ENCODE results near the gene OMP. TPM values are rescaled to one million over a fixed set of nuclear protein-coding genes. Genes with fewer than 3 reads are reported as not detected.
A peak's percentile ranks its signal among the peaks of the same experiment; 100 is the strongest.

Gene OMP
- total and polyA plus RNA-seq, 2 of the 4 experiments (the other 2 are of a cell fraction): 0.27 TPM; not detected in 1

DNA sequence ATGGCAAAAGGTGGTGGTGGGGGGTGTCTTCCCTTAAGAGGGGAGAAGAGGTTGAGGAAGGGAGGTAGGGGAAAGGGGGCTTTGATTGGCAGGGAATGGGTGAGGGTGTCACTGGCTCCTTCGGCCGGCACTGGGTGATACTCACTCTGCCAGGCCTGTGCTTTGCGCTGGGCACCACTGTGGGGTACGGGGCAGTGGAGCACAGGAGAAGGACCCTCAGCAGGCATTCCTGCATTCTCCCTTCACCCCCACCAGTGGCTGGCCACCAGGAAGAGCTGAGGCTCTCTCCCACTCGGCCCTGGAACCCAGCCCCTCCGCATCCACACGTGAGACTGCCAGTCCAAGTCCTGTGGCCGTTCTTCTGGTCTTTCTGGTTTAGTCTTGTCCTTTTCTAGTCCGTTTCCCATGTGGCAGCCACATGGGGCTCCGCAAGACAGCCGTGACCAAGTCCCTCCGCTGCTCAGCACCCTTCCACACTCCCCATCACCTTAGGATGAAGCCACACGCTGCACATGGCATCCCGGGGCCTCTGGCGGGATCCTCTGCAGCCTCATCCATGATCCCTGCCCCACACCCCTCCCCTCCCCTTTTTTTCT, 27.9 kb upstream of the OMP start:
- H3K4me3 ChIP-seq (ENCODE audit: insufficient read depth, low read depth, low read length): no peak overlapping the region
- H4K91ac ChIP-seq (ENCODE audit: insufficient read depth, low read depth, low read length): 0 out of 2 replicates have a peak overlapping the region, but pooled peaks have one; percentile 74
- peaks cover 11% of the 10 kb centered on the region for H4K20me1 ChIP-seq (ENCODE audit: insufficient read depth, low read length)
- TF ChIP-seq, protein P1, sequence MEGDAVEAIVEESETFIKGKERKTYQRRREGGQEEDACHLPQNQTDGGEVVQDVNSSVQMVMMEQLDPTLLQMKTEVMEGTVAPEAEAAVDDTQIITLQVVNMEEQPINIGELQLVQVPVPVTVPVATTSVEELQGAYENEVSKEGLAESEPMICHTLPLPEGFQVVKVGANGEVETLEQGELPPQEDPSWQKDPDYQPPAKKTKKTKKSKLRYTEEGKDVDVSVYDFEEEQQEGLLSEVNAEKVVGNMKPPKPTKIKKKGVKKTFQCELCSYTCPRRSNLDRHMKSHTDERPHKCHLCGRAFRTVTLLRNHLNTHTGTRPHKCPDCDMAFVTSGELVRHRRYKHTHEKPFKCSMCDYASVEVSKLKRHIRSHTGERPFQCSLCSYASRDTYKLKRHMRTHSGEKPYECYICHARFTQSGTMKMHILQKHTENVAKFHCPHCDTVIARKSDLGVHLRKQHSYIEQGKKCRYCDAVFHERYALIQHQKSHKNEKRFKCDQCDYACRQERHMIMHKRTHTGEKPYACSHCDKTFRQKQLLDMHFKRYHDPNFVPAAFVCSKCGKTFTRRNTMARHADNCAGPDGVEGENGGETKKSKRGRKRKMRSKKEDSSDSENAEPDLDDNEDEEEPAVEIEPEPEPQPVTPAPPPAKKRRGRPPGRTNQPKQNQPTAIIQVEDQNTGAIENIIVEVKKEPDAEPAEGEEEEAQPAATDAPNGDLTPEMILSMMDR (conservative IDR thresholded peaks at IDR 0.05; ENCODE audit: low read depth, low read length): no peak
- 80% methylated on average over 1 of the region's 15 CpGs; no CpG with 5 or more reads in 1 of the 2 experiments for WGBS, 2 experiments (ENCODE audit: extremely low coverage in 2 of 2, insufficient read length in 1 of 2)
- no peak overlapping the region; the same call in 1 of the 2 replicates for H4K5ac ChIP-seq (ENCODE audit: low read depth, low read length)
- POLR2A ChIA-PET (ENCODE audit: unreplicated experiment): no interaction called here
- CTCF ChIA-PET: interaction anchor here (0.6 kb wide), 1 partner anchor 154 kb away, joined by 3 read pairs; no protein-coding TSS in a partner anchor
- peak overlapping the region; percentile 94 for H3K27ac ChIP-seq (ENCODE audit: insufficient read depth, low read length)
- peak overlapping the region; percentile 5 for H2AK9ac ChIP-seq (replicated peaks; ENCODE audit: low read depth, low read length, poor library complexity)
- H3K18ac ChIP-seq (ENCODE audit: low read depth, low read length): no peak overlapping the region; the same call in 1 of the 2 replicates
- H2BK15ac ChIP-seq (ENCODE audit: low read depth, low read length): 0 out of 3 replicates have a peak overlapping the region, but pooled peaks have one; percentile 73
- H2BK120ac ChIP-seq (ENCODE audit: low read depth, low read length): peak overlapping the region; percentile 87; the same call in 1 of the 2 replicates
- H3K4me1 ChIP-seq (ENCODE audit: control insufficient read depth, insufficient read depth, low read length): peaks cover 30% of the 10 kb centered on the region
- no peaks in the 10 kb centered on the region for H3K27me3 ChIP-seq (ENCODE audit: control insufficient read depth, insufficient read depth, low read length)
- H2AK5ac ChIP-seq (ENCODE audit: low read depth, low read length): peak overlapping the region; percentile 81
- H4K8ac ChIP-seq (ENCODE audit: low read depth in 2 of 2, low read length in 2 of 2): peak overlapping the region in 1 of 2 experiments; percentile 90; a peak in 1 of 4 replicates
- H2BK20ac ChIP-seq (ENCODE audit: low read depth, low read length): no peak overlapping the region; the same call in 1 of the 2 replicates
- H2BK5ac ChIP-seq (ENCODE audit: low read depth, low read length, poor library complexity, severe bottlenecking): peak overlapping the region; percentile 95
- in situ Hi-C loops (cut with MboI; ENCODE audit: low sequenced_read_pairs) (no loop called here), intact Hi-C loops (cut with micrococcal nuclease) (no loop called here), dilution Hi-C loops (cut with HindIII; ENCODE audit: low sequenced_read_pairs, unreplicated experiment) (no loop called here)
- no peaks in the 10 kb centered on the region for H3K36me3 ChIP-seq (ENCODE audit: control insufficient read depth, insufficient read depth, low read length)
- peak overlapping the region; percentile 92 for H3K4ac ChIP-seq (ENCODE audit: low read depth, low read length)
- no peak for DNase-seq
- peak overlapping the region; percentile 87 for H2AFZ ChIP-seq (replicated peaks; ENCODE audit: low read length, poor library complexity)
- H3K4me2 ChIP-seq (ENCODE audit: low read depth, low read length): no peak overlapping the region
- H3K9ac ChIP-seq (ENCODE audit: low read depth, low read length): no peak overlapping the region
- H3K9me3 ChIP-seq (ENCODE audit: control insufficient read depth, insufficient read depth, low read length): no peaks in the 10 kb centered on the region
- H3K23ac ChIP-seq (ENCODE audit: low read depth, low read length): no peak overlapping the region
- no TSS peak for BruUV-seq (replicated peaks)
- no peak overlapping the region for H3K56ac ChIP-seq (ENCODE audit: extremely low read depth, insufficient read depth, low read length)
- peaks cover 22% of the 10 kb centered on the region for H3K9me1 ChIP-seq (ENCODE audit: insufficient read depth, low read length)
- ATAC-seq (ENCODE audit: low read depth): no peak
- peaks cover 13 to 35% of the 10 kb centered on the region in 2 experiments; a peak in 3 of 4 replicates for H3K79me1 ChIP-seq (ENCODE audit: low read depth in 1 of 2, low read length in 2 of 2)
- no peak overlapping the region for H3K14ac ChIP-seq (replicated peaks; ENCODE audit: low read depth, low read length)

Data from IMR-90 (cell line).